A172 (cell line): ENCODE results near the gene CAMKV. TPM values are rescaled to one million over a fixed set of nuclear protein-coding genes. Genes with fewer than 3 reads are reported as not detected.
"Not testable (repeated sequence)": the region's sequence is repeated elsewhere in the genome, so short reads cannot be mapped to it uniquely, and the experiment has no call there.

ENCODE experiments used
- DNase-seq: peaks from one replicate; pipeline ENCODE4 v3.0.0-alpha.2; 2015; ENCODE audit warnings: low spot score
- total RNA-seq: library from RNA; depleted of rRNA; stranded (reverse); fragments of >200 nt; shearing (Covaris generic); gene quantifications from 2 replicates; pipeline ENCODE4 v1.2.3, GENCODE V29; 2014; rRNA removed

CAMKV gene
- total RNA-seq: not detected in 2 replicates

GRCh38 chr3:49869525-49870126, at the start of gene CAMKV:
Gene CAMKV (minus strand): TSS chr3:49869906. CDS start chr3:49862388, 7,518 bp downstream.
- DNase-seq: no peak

GRCh38 chr3:49917806-49918590, 48.3 kb upstream of the CAMKV start:
- DNase-seq: not testable (repeated sequence)

- no peak for DNase-seq
These were observed 47.0 kb upstream of the CAMKV start for GRCh38 chr3:49916686-49917085.

- DNase-seq: no peak
These were observed 45.2 kb upstream of the CAMKV start for GRCh38 chr3:49914906-49915305.

- DNase-seq: no peak
These were observed 43.2 kb upstream of the CAMKV start for GRCh38 chr3:49912881-49913281.

GRCh38 chr3:49911611-49912010, 41.9 kb upstream of the CAMKV start:
- no peak for DNase-seq

GRCh38 chr3:49911124-49911420, 41.4 kb upstream of the CAMKV start:
- DNase-seq: no peak

- no peak for DNase-seq
These were observed 40.9 kb upstream of the CAMKV start for GRCh38 chr3:49910409-49911123.

GRCh38 chr3:49908373-49909199, 38.9 kb upstream of the CAMKV start:
- DNase-seq: no peak

GRCh38 chr3:49906073-49906743, 36.5 kb upstream of the CAMKV start:
- DNase-seq: peak; percentile 68

- not testable (repeated sequence) for DNase-seq
These were observed 34.7 kb upstream of the CAMKV start for GRCh38 chr3:49904448-49904847.

GRCh38 chr3:49903451-49904424, 34.0 kb upstream of the CAMKV start, which contains the start of gene MST1R:
Gene MST1R (minus strand): TSS chr3:49903873. CDS start chr3:49903609, 264 bp downstream.
- DNase-seq: no peak

GRCh38 chr3:49902511-49903345, 33.0 kb upstream of the CAMKV start:
- DNase-seq: no peak

GRCh38 chr3:49901366-49902339, 31.9 kb upstream of the CAMKV start:
- DNase-seq: no peak

- peak; percentile 91 for DNase-seq
These were observed 30.9 kb upstream of the CAMKV start for GRCh38 chr3:49900491-49901153.

- no peak for DNase-seq
These were observed 30.1 kb upstream of the CAMKV start for GRCh38 chr3:49899815-49900214.

GRCh38 chr3:49898991-49899390, 29.3 kb upstream of the CAMKV start:
- DNase-seq: no peak
